ENCODE data around the gene CCL16. TPM values are rescaled to one million over a fixed set of nuclear protein-coding genes. Genes with fewer than 3 reads are reported as not detected.

Gene CCL16
- total and polyA plus RNA-seq, 2 of the 8 experiments (the other 6 are each of a cell fraction or from before 2014, with no cell fraction given): not detected

DNA sequence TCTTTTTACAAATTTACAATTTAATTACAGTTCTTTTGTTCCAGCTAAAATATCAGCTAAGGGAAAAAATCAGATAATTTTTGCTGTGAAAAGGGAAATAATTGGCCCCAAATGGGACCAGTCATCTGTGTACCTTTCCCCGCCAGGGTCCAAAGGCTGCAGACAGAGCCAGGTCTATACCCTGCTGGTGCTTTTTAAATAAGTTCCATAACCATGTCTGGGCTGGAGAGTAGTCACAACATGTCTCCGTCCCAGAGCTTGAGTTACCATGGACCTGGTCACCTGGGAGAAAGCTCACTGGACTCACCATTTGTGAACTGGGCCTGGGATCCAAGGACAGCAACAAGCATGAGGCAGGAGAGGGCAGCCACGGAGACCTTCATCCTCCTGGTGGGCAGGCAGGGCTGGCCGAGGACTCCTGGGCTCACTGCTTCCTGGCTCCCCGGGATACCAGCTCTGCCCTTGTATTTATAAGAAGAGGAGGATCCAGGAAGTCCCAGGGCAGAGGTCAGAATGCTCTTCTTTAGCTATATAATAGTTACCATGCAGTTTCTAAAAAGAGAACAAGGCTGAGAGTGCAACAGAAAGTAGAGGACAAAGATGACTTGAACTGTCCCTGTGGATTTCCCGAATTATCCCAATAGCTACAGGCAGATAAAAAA lies 19.9 kb upstream of the CCL16 start, which contains the start of gene CCL15 (continued):
- TF ChIP-seq, protein P1, sequence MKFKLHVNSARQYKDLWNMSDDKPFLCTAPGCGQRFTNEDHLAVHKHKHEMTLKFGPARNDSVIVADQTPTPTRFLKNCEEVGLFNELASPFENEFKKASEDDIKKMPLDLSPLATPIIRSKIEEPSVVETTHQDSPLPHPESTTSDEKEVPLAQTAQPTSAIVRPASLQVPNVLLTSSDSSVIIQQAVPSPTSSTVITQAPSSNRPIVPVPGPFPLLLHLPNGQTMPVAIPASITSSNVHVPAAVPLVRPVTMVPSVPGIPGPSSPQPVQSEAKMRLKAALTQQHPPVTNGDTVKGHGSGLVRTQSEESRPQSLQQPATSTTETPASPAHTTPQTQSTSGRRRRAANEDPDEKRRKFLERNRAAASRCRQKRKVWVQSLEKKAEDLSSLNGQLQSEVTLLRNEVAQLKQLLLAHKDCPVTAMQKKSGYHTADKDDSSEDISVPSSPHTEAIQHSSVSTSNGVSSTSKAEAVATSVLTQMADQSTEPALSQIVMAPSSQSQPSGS (IDR thresholded peaks at IDR 0.05; ENCODE audit: low read length): no peak
- no peak for TF ChIP-seq RXRA (IDR thresholded peaks at IDR 0.05; ENCODE audit: insufficient read depth, low read depth, low read length)
- no peak for TF ChIP-seq SP4 (IDR thresholded peaks at IDR 0.05; ENCODE audit: low read length)
- no peak for TF ChIP-seq TAF7 (optimal IDR thresholded peaks at IDR 0.05; ENCODE audit: borderline replicate concordance, low read depth, low read length)

All from H1 (cell line).